Psoas muscle (tissue), 8 donors: ENCODE results near the gene BCL2A1. TPM values are rescaled to one million over a fixed set of nuclear protein-coding genes. Genes with fewer than 3 reads are reported as not detected.

ENCODE experiments used
- ATAC-seq, 4 donors: fragments of 200-7000 bp; cut with Tn5 transposase; one replicate each; pipeline ENCODE4 v1.9.1; 2020; ENCODE audit warnings: moderate library complexity in 3 of 4, mild to moderate bottlenecking in 2 of 4
- DNase-seq, 2 donors: peaks; one replicate each; pipeline ENCODE4 v3.0.0-alpha.2; 2020
- H3K27ac ChIP-seq: fragments of 200-600 bp; one replicate; pipeline ENCODE4 v1.8.0; 2022
- H3K27me3 ChIP-seq, 3 donors: fragments of 200-600 bp in 1 of 3; one replicate each; pipeline versions ENCODE4 v1.6.1 to v1.8.0; 2013 to 2022; ENCODE audit warnings: low read length in 2 of 3, mild to moderate bottlenecking in 2 of 3, moderate library complexity in 1 of 3; ENCODE audit not compliant: insufficient read depth in 3 of 3
- H3K36me3 ChIP-seq, 2 donors: fragments of 200-600 bp in 1 of 2; one replicate each; pipeline versions ENCODE4 v1.6.1 to v1.8.0; 2013 to 2022; ENCODE audit warnings: low read depth in 1 of 2, mild to moderate bottlenecking in 1 of 2, moderate library complexity in 1 of 2; ENCODE audit not compliant: insufficient read depth in 1 of 2
- H3K4me1 ChIP-seq: fragments of 200-600 bp; one replicate; pipeline ENCODE4 v1.8.0; 2022
- H3K4me3 ChIP-seq: fragments of 200-600 bp; one replicate; pipeline ENCODE4 v1.8.0; 2022; ENCODE audit warnings: mild to moderate bottlenecking
- H3K9me3 ChIP-seq: fragments of 200-600 bp; one replicate; pipeline ENCODE4 v1.8.0; 2022
- WGBS, 3 donors: extraction: QIAGEN DNeasy Blood & Tissue Kit; methylation state at CpG; one replicate each; pipeline versions ENCODE4 v1.1.6 to v1.1.7; 2013; 5-methylcytosine and 5-hydroxymethylcytosine counted together
- intact Hi-C, 2 donors: fragments of 100-400 bp; cut with DNase I; formaldehyde crosslinking; loops; one replicate each; pipeline versions ENCODE4 v1.11.0 to v1.14.2; 2022
- polyA plus RNA-seq, 3 donors: library from polyadenylated mRNA; stranded (reverse); fragments of 200-250 nt; gene quantifications; one replicate each; pipeline ENCODE4 v1.2.3, GENCODE V29; 2013
- total RNA-seq, 4 donors: library from RNA; stranded (reverse); fragmentation: NEBNext Ultra II Directional in 2 of 4; extraction: Animal tissue kit (Norgen Biotek cat#: 25700) in 2 of 4; gene quantifications; one replicate each; pipeline versions ENCODE4 v1.2.1 to v1.2.4, GENCODE V29; 2021 to 2023
- TF ChIP-seq, protein P1 (sequence below): fragments of 200-600 bp; IDR thresholded peaks from one replicate; pipeline ENCODE4 v1.8.0; 2022; ENCODE audit warnings: antibody characterized with exemption
- donor health status: healthy with polysubstance abuse.
- donor health status: DM: no; HTN: no; CAD: no; lungs with moderate emphysema.
- donor health status: Bipolar disorder and iron deficiency.
- donor health status: healthy.
- donor health status: DM: yes; HTN: yes; CAD: no.
- donor health status: DM: no; HTN: no; CAD: no.
- donor health status: DM: no; HTN: no; CAD: no.
- donor health status: DM: yes; HTN: yes; CAD: no.

Gene BCL2A1
- total and polyA plus RNA-seq, 7 donors, result 0.18 to 1.2 (median 1.0) TPM; not detected in 1

DNA sequence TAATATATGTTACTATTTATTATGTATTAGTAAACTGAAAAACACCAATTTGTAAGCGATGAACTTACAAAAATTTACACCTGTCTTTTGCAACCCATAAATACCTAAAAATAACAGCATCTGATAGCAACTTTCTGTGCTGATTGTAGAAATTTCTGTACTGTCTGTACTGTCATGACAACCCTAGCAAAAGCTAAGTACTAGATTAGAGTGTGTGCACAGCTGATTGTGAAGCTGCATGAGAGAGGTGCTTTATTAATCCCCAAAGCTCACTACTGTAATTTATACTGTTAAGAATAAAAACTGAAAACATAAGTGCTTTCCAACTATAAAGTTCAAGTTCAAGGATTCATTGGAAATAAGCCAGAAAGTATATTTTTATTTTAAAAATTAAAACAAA, 815 bp downstream of the BCL2A1 start:
- no peaks in the 10 kb centered on the region for H3K9me3 ChIP-seq

DNA sequence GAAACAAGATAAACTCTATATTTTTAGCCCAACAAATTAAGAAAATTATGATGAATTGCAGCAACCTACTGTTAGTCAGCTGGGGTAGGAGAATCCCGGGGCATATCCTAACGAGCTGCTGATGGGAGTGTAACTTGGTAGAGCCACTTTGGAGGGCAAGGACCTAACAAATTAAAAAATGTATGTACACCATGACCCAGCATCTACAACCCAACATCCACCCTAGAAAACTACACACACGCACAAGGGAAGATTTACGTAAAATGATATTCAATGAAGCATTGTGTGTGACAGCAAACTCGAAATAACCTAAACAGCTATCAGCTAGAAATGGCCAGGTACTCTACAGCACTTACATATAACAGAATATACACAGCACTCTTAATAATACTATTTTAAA, 1.9 kb downstream of the BCL2A1 start:
- DNase-seq, result no peak
- Histone ChIP-seq H3K36me3 (no peaks in the 10 kb centered on the region), H3K27me3 (peaks cover 0 to 3% (median 0%) of the 10 kb centered on the region in 3 donors), H3K4me1 (no peaks in the 10 kb centered on the region), H3K27ac (no peak overlapping the region), H3K4me3 (no peak overlapping the region), H3K9me3 (no peaks in the 10 kb centered on the region)
- 89 to 92% (median 90%) methylated on average over 5 of the region's 5 CpGs for WGBS, 3 donors
- TF ChIP-seq, protein P1, sequence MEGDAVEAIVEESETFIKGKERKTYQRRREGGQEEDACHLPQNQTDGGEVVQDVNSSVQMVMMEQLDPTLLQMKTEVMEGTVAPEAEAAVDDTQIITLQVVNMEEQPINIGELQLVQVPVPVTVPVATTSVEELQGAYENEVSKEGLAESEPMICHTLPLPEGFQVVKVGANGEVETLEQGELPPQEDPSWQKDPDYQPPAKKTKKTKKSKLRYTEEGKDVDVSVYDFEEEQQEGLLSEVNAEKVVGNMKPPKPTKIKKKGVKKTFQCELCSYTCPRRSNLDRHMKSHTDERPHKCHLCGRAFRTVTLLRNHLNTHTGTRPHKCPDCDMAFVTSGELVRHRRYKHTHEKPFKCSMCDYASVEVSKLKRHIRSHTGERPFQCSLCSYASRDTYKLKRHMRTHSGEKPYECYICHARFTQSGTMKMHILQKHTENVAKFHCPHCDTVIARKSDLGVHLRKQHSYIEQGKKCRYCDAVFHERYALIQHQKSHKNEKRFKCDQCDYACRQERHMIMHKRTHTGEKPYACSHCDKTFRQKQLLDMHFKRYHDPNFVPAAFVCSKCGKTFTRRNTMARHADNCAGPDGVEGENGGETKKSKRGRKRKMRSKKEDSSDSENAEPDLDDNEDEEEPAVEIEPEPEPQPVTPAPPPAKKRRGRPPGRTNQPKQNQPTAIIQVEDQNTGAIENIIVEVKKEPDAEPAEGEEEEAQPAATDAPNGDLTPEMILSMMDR, result no peak
- intact Hi-C loops, result no loop called here
- ATAC-seq, result no peak

More for the DNA sequence above, 815 bp downstream of the BCL2A1 start:
- Histone ChIP-seq H3K4me1 (no peaks in the 10 kb centered on the region), H3K36me3 (no peaks in the 10 kb centered on the region), H3K27me3 (peaks cover 0 to 3% (median 0%) of the 10 kb centered on the region in 3 donors), H3K4me3 (no peak overlapping the region), H3K27ac (no peak overlapping the region)
- WGBS, 3 donors, result 85 to 98% (median 96%) methylated on average over 1 of the region's 1 CpG
- ATAC-seq (no peak), DNase-seq (no peak)
- TF ChIP-seq, protein P1, result no peak
- intact Hi-C loops, result no loop called here

DNA sequence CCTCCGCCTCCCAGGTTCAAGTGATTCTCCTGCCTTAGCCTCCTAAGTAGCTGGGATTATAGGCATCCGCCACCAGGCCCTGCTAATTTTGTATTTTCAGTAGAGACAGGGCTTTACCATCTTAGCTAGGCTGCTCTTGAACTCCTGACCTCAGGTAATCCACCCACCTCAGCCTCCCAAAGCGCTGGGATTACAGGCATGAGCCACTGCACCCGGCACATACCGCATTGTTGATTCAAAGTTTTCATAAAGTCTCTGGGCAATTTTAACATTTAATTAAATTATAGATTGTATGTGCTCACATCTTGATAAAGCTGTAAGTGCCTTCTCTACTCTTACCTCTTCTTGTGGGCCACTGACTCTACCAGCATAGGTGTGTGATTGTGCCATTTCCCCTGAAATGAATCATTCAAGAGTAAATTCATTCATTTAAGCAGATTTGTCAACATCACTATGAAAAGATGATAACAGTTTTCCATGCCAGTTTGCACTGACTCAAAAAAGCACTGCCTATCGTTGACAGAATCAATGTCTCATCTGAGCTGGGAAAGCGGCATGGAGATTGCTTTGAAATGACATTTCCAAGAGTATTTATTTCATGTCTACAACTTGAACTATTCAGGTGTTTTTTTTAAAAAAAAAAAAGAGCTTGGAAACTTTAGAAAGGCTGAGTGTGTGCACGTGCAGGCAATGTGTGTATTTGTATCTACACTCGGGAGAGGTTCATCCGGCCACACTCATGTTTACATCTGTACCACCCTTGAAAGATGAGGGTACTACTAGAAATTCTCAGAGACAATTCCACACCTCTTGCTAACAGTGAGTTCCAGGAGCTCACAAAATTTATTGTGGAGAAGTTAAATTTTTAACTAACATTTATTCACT, 3.5 kb downstream of the BCL2A1 start:
- TF ChIP-seq, protein P1, result no peak
- 82 to 92% (median 84%) methylated on average over 10 of the region's 10 CpGs for WGBS, 3 donors

DNA sequence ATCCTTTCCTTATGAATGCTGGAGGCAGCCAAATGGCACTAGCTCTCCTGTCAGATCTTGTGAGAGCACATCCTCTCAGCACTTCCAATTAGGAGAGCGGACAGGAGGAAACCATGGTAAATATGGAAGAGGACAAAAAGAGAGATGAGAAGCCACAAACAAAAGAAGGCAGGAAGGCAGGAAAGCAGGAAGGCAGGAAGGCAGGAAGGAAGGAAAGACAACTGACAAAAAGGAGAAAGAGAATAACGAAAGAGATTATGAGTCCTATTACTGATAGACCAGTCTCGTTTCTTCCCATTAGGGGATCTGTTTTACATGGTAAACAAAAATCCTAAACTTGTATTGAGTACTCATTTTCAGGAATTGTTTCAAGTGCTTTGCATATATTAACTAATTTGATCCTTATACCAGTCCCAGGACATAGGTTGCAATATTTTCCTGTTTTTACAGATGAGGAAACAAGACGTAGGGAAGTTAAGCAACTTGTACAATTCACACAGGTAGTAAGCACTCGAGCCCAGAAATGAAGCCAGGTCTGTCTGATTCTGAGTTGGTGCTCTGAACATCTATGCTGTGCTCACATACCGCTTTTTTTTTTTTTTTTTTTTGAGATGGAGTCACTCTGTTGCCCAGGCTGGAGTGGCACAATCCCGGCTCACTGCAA, 4.2 kb downstream of the BCL2A1 start:
- H3K9me3 ChIP-seq, result no peaks in the 10 kb centered on the region

More for the DNA sequence above, 3.5 kb downstream of the BCL2A1 start:
- H3K27me3 ChIP-seq, result peaks cover 0 to 3% (median 0%) of the 10 kb centered on the region in 3 donors
- no peaks in the 10 kb centered on the region for H3K36me3 ChIP-seq
- DNase-seq (no peak), ATAC-seq (no peak)
- no peak overlapping the region for H3K4me3 ChIP-seq
- H3K4me1 ChIP-seq, result no peaks in the 10 kb centered on the region
- intact Hi-C loops, result no loop called here
- H3K27ac ChIP-seq, result no peak overlapping the region
- H3K9me3 ChIP-seq, result no peaks in the 10 kb centered on the region

More for the DNA sequence above, 4.2 kb downstream of the BCL2A1 start:
- DNase-seq, result no peak
- ATAC-seq, result no peak
- Histone ChIP-seq H3K36me3 (no peaks in the 10 kb centered on the region), H3K4me3 (no peak overlapping the region), H3K4me1 (no peaks in the 10 kb centered on the region), H3K27me3 (peaks cover 0 to 3% (median 0%) of the 10 kb centered on the region in 3 donors), H3K27ac (no peak overlapping the region)
- WGBS, 3 donors, result 73 to 85% (median 79%) methylated on average over 7 of the region's 7 CpGs
- TF ChIP-seq, protein P1, result no peak
- intact Hi-C loops, result no loop called here
